K562 (cell line): ENCODE measurements around the gene PXDC1. TPM values are rescaled to one million over a fixed set of nuclear protein-coding genes. Genes with fewer than 3 reads are reported as not detected.
"Not testable (repeated sequence)": the region's sequence is repeated elsewhere in the genome, so short reads cannot be mapped to it uniquely, and the experiment has no call there.

ENCODE experiments used
- ATAC-seq: fragments of 200-7000 bp; cut with Tn5 transposase; 3 replicates; pipeline ENCODE4 v1.9.1; 2020; ENCODE audit warnings: moderate library complexity
- BruUV-seq: library from RNA; stranded (reverse); fragments of 400-500 nt; replicated peaks from 2 replicates; lab custom pipeline; 2021; lab: Mats Ljungman, UMichigan
- CTCF ChIA-PET: fragments of 300-600 bp; formaldehyde crosslinking; extraction: SDS; loops from one replicate; lab custom pipeline; 2021; ENCODE audit warnings: low intra/inter-chr PET ratio; lab: Yijun Ruan, JAX
- POLR2A ChIA-PET: fragments of 300-600, 350-650 bp; sonication (Branson Sonifier 250); formaldehyde crosslinking; extraction: SDS; loops from one replicate; lab custom pipeline; 2021; ENCODE audit warnings: antibody characterized with exemption, inconsistent platforms; lab: Yijun Ruan, JAX
- DNase-seq, 4 experiments: peaks; one replicate each; pipeline versions ENCODE4 v3.0.0 to v3.0.0-alpha.2; 2011 to 2018; ENCODE audit warnings: low spot score in 3 of 4, mixed read lengths in 3 of 4; ENCODE audit errors: extremely low read depth in 1 of 4
- FAIRE-seq: peaks from 2 replicates; lab custom pipeline; 2011; peaks lifted over from hg19 to GRCh38; lab: Jason Lieb, UNC
- H2AFZ ChIP-seq: 2 replicates; pipeline ENCODE4 v1.6.0; 2011; ENCODE audit warnings: low read depth, low read length, control low read depth, inconsistent platforms
- H3K27ac ChIP-seq: fragments of 200-600 bp; 3 replicates; pipeline ENCODE4 v1.8.0; 2011; ENCODE audit warnings: low read depth, mild to moderate bottlenecking, control low read depth, inconsistent platforms, low read length, moderate library complexity, mixed read lengths; ENCODE audit errors: extremely low read depth
- H3K27me3 ChIP-seq, 2 experiments: fragments of 300-600 bp in 1 of 2; 2 replicates in 1 of 2; 3 replicates in 1 of 2; pipeline versions ENCODE4 v1.6.0 to v1.8.0; 2011; ENCODE audit warnings: inconsistent platforms in 2 of 2, low read length in 2 of 2, mild to moderate bottlenecking in 1 of 2, mixed read lengths in 1 of 2, moderate library complexity in 1 of 2; ENCODE audit not compliant: control insufficient read depth in 2 of 2, insufficient read depth in 2 of 2
- H3K36me3 ChIP-seq: fragments of 300-600 bp; 3 replicates; pipeline ENCODE4 v1.8.0; 2011; ENCODE audit warnings: mild to moderate bottlenecking, low read length, inconsistent platforms; ENCODE audit not compliant: control insufficient read depth, insufficient read depth
- H3K4me1 ChIP-seq, 2 experiments: fragments of 200-600 bp in 1 of 2; replicated peaks in 1 of 2; 2 replicates in 1 of 2; 3 replicates in 1 of 2; pipeline versions ENCODE4 v1.5.1 to v1.8.0; 2011; ENCODE audit warnings: inconsistent platforms in 2 of 2, low read length in 2 of 2, mild to moderate bottlenecking in 1 of 2, mixed read lengths in 1 of 2, moderate library complexity in 1 of 2; ENCODE audit not compliant: control insufficient read depth in 2 of 2, insufficient read depth in 2 of 2
- H3K4me2 ChIP-seq: 2 replicates; pipeline ENCODE4 v1.6.1; 2011; ENCODE audit warnings: low read length, control low read depth, inconsistent platforms, mixed read lengths; ENCODE audit not compliant: insufficient read depth
- H3K4me3 ChIP-seq: fragments of 200-600 bp; sonication (generic), shearing (Covaris generic); 2 replicates; pipeline ENCODE4 v1.5.1; 2016; ENCODE audit warnings: control low read depth, inconsistent platforms
- H3K79me2 ChIP-seq: fragments of 200-600 bp; 3 replicates; pipeline ENCODE4 v1.8.0; 2011; ENCODE audit warnings: low read length, inconsistent platforms; ENCODE audit not compliant: control insufficient read depth, insufficient read depth
- H3K9ac ChIP-seq, 2 experiments: 2 replicates each; pipeline versions ENCODE4 v1.6.0 to v1.6.1; 2011; ENCODE audit warnings: low read depth in 2 of 2, low read length in 2 of 2, control low read depth in 1 of 2, inconsistent platforms in 1 of 2, mild to moderate bottlenecking in 1 of 2, mixed read lengths in 1 of 2; ENCODE audit not compliant: insufficient read depth in 1 of 2
- H3K9me1 ChIP-seq: one replicate; pipeline ENCODE4 v1.6.0; 2011; ENCODE audit warnings: inconsistent platforms, mild to moderate bottlenecking, low read length, moderate library complexity; ENCODE audit not compliant: control insufficient read depth, insufficient read depth
- H3K9me3 ChIP-seq: replicated peaks from 2 replicates; pipeline ENCODE4 v1.5.1; 2011; ENCODE audit warnings: low read depth, low read length, inconsistent platforms; ENCODE audit not compliant: control insufficient read depth, insufficient read depth
- H4K20me1 ChIP-seq: replicated peaks from 2 replicates; pipeline ENCODE4 v1.6.1; 2011; ENCODE audit warnings: low read length, inconsistent platforms, mixed read lengths; ENCODE audit not compliant: control insufficient read depth, insufficient read depth
- CEBPB ChIP-seq: fragments of 450-650 bp; IDR thresholded peaks from 2 replicates; pipeline ENCODE4 v1.6.1; 2016; ENCODE audit warnings: missing genetic modification characterization, missing compliant biosample characterization
- EHMT2 ChIP-seq: fragments of 450-650 bp; IDR thresholded peaks from 2 replicates; pipeline ENCODE4 v1.6.1; 2018; ENCODE audit warnings: antibody characterized with exemption
- STAT5B ChIP-seq: fragments of 250-450 bp; sonication (Bioruptor Pico); IDR thresholded peaks from 2 replicates; pipeline ENCODE4 v1.8.0; 2021; ENCODE audit warnings: mild to moderate bottlenecking, inconsistent platforms
- ZNF79 ChIP-seq: fragments of 250-450 bp; sonication (Bioruptor Pico); IDR thresholded peaks from 2 replicates; pipeline ENCODE4 v1.4.0; 2020; ENCODE audit warnings: low read depth, mild to moderate bottlenecking, moderate library complexity
- ZZZ3 ChIP-seq: fragments of 450-650 bp; IDR thresholded peaks from 2 replicates; pipeline ENCODE4 v1.6.1; 2016; ENCODE audit warnings: antibody characterized with exemption, mild to moderate bottlenecking, moderate library complexity
- whole genome bisulfite sequencing: fragments of 100-300 bp; shearing (Covaris generic); methylation state at CpG from one replicate; pipeline ENCODE4 v1.1.6; 2016; ENCODE audit warnings: low coverage, mixed read lengths; ENCODE audit not compliant: insufficient coverage; ENCODE audit errors: missing lambda C conversion rate; 5-methylcytosine and 5-hydroxymethylcytosine counted together
- in situ Hi-C: fragments of 300-500 bp; cut with MboI; formaldehyde crosslinking; loops from 4 replicates; pipeline ENCODE4 v1.15.0; 2018; ENCODE audit warnings: inconsistent platforms, mixed read lengths
- intact Hi-C: fragments of 100-400 bp; cut with micrococcal nuclease; formaldehyde crosslinking; loops from 2 replicates; pipeline ENCODE4 v1.14.2; 2022
- polyA plus RNA-seq, 8 experiments: library from polyadenylated mRNA; depleted of rRNA in 4 of 8; stranded (reverse) in 5 of 8; unstranded in 3 of 8; fragments of >200 nt; fragmentation: Nextera tagmentation in 2 of 8; fragmentation: Illumina TruSeq in 1 of 8; extraction: Ambion mirVana in 2 of 8; extraction: Trizol in 1 of 8; gene quantifications; 2 replicates each; pipeline versions ENCODE4 v1.2.1 to v1.2.3, GENCODE V29; 2011 to 2014; ENCODE audit warnings: inconsistent platforms in 1 of 8, missing spikeins in 1 of 8
- total RNA-seq, 7 experiments: library from RNA; depleted of rRNA in 6 of 7; stranded (reverse); fragments of >200 nt in 6 of 7; fragmentation: Illumina TruSeq in 2 of 7; extraction: Trizol in 2 of 7; gene quantifications; 2 replicates each; pipeline versions ENCODE4 v1.2.1 to v1.2.3, GENCODE V29; 2011 to 2021; ENCODE audit warnings: low replicate concordance in 1 of 7
- TF ChIP-seq, protein P1 (sequence below): fragments of 250-450 bp; sonication (Bioruptor Pico); IDR thresholded peaks from 2 replicates; pipeline ENCODE4 v1.8.0; 2021; ENCODE audit warnings: mild to moderate bottlenecking, moderate library complexity
- TF ChIP-seq, protein P2 (sequence below): fragments of 250-450 bp; sonication (Bioruptor Pico); IDR thresholded peaks from 2 replicates; pipeline ENCODE4 v1.4.0; 2020; ENCODE audit warnings: mild to moderate bottlenecking, moderate library complexity

PXDC1 gene
- total and polyA plus RNA-seq, 9 of the 15 experiments (the other 6 are each of a cell fraction or from before 2014, with no cell fraction given) = 0.09 to 0.33 (median 0.16) TPM; not detected in 5

DNA sequence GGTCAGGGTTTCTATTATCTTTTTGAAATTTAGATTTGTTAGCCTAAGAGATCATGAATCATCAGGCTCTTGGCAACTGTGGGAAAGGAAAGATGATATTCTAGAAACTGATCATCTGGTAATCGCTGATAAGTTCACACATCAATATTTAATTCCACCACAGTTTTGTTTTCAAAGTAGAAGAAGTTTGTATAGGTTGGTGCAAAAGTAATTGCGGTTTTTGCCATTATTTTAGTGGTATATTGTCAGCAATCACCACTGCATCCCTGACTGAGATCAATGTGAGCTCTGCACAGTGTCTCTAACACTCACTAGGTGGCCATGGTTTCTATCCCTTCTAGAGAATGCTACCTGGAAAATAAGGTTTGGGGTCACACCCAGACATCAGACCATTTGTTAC, 17.0 kb upstream of the PXDC1 start (continued):
- TF ChIP-seq, protein P1, sequence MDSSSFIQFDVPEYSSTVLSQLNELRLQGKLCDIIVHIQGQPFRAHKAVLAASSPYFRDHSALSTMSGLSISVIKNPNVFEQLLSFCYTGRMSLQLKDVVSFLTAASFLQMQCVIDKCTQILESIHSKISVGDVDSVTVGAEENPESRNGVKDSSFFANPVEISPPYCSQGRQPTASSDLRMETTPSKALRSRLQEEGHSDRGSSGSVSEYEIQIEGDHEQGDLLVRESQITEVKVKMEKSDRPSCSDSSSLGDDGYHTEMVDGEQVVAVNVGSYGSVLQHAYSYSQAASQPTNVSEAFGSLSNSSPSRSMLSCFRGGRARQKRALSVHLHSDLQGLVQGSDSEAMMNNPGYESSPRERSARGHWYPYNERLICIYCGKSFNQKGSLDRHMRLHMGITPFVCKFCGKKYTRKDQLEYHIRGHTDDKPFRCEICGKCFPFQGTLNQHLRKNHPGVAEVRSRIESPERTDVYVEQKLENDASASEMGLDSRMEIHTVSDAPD = no peak
- TF ChIP-seq ZZZ3 (no peak), EHMT2 (no peak), ZNF79 (CRISPR knock-in tag) (no peak), STAT5B (CRISPR knock-in tag) (no peak), CEBPB (tag) (no peak)
- TF ChIP-seq, protein P2, sequence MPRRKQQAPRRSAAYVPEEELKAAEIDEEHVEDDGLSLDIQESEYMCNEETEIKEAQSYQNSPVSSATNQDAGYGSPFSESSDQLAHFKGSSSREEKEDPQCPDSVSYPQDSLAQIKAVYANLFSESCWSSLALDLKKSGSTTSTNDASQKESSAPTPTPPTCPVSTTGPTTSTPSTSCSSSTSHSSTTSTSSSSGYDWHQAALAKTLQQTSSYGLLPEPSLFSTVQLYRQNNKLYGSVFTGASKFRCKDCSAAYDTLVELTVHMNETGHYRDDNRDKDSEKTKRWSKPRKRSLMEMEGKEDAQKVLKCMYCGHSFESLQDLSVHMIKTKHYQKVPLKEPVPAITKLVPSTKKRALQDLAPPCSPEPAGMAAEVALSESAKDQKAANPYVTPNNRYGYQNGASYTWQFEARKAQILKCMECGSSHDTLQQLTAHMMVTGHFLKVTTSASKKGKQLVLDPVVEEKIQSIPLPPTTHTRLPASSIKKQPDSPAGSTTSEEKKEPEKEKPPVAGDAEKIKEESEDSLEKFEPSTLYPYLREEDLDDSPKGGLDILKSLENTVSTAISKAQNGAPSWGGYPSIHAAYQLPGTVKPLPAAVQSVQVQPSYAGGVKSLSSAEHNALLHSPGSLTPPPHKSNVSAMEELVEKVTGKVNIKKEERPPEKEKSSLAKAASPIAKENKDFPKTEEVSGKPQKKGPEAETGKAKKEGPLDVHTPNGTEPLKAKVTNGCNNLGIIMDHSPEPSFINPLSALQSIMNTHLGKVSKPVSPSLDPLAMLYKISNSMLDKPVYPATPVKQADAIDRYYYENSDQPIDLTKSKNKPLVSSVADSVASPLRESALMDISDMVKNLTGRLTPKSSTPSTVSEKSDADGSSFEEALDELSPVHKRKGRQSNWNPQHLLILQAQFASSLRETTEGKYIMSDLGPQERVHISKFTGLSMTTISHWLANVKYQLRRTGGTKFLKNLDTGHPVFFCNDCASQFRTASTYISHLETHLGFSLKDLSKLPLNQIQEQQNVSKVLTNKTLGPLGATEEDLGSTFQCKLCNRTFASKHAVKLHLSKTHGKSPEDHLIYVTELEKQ (CRISPR knock-in tag) = no peak

DNA sequence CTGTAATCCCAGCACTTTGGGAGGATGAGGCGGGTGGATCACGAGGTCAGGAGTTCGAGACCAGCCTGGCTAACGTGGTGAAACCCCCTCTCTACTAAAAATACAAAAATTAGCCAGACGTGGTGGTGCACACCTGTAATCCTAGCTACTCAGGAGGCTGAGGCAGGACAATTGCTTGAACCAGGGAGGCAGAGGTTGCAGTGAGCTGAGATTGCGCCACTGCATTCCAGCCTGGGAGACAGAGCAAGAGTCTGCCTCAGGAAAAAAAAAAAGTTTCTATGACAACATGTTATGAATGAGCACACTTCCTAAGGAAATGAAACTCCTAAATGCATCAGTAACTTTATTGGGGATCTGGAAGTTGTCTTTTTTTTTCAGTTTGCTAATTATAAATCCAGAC, 16.0 kb upstream of the PXDC1 start:
- not testable (repeated sequence) for BruUV-seq

More for the DNA sequence above, 16.0 kb upstream of the PXDC1 start:
- intact Hi-C loops, H3K79me2 ChIP-seq, in situ Hi-C loops, CTCF ChIA-PET, H3K27ac ChIP-seq, H2AFZ ChIP-seq, FAIRE-seq, H3K4me2 ChIP-seq, DNase-seq, H3K9me3 ChIP-seq, H3K4me3 ChIP-seq, H3K4me1 ChIP-seq, H3K36me3 ChIP-seq, H3K9me1 ChIP-seq, ATAC-seq, H4K20me1 ChIP-seq, H3K9ac ChIP-seq: not testable (repeated sequence)
- H3K27me3 ChIP-seq = peaks cover 51 to 52% of the 10 kb centered on the region in 2 experiments
- under 1% methylated on average over 6 of the region's 6 CpGs for WGBS
- POLR2A ChIA-PET = interaction anchor here (1.0 kb wide), 1 partner anchor 12 kb away, joined by 3 read pairs; no protein-coding TSS in a partner anchor
